Right lobe of liver (tissue), 6 donors: ENCODE measurements around the gene AGBL3. TPM values are rescaled to one million over a fixed set of nuclear protein-coding genes. Genes with fewer than 3 reads are reported as not detected.
A peak's percentile ranks its signal among the peaks of the same experiment; 100 is the strongest.

ENCODE experiments used
- ATAC-seq, 4 donors: fragments of 200-7000 bp; cut with Tn5 transposase; one replicate each; pipeline ENCODE4 v1.9.1; 2020; ENCODE audit warnings: mild to moderate bottlenecking in 4 of 4, moderate library complexity in 4 of 4
- DNase-seq, 3 donors: peaks; one replicate each; pipeline ENCODE4 v3.0.0-alpha.2; 2020
- H3K27ac ChIP-seq, 3 donors: fragments of 200-600 bp; one replicate each; pipeline ENCODE4 v1.8.0; 2022
- H3K27me3 ChIP-seq, 2 donors: fragments of 200-600 bp; one replicate each; pipeline ENCODE4 v1.8.0; 2022
- H3K36me3 ChIP-seq, 4 donors: fragments of 200-600 bp; sonication (generic) in 1 of 4; one replicate each; pipeline versions ENCODE4 v1.5.1 to v1.8.0; 2017 to 2022; ENCODE audit warnings: control low read depth in 1 of 4
- H3K4me1 ChIP-seq, 4 donors: fragments of 200-600 bp; sonication (generic) in 1 of 4; one replicate each; pipeline versions ENCODE4 v1.5.1 to v1.8.0; 2017 to 2022; ENCODE audit warnings: control low read depth in 1 of 4
- H3K4me3 ChIP-seq, 3 donors: fragments of 200-600 bp; one replicate each; pipeline ENCODE4 v1.8.0; 2022
- H3K9me3 ChIP-seq, 4 donors: fragments of 200-600 bp; sonication (generic) in 1 of 4; one replicate each; pipeline versions ENCODE4 v1.5.1 to v1.8.0; 2017 to 2022; ENCODE audit warnings: control low read depth in 1 of 4
- CTCF ChIP-seq, 4 donors: fragments of 200-600 bp in 3 of 4; fragments of 450-650 bp in 1 of 4; IDR thresholded peaks; one replicate each; pipeline versions ENCODE4 v1.5.1 to v1.8.0; 2016 to 2022; ENCODE audit warnings: antibody characterized with exemption in 4 of 4, mild to moderate bottlenecking in 2 of 4
- POLR2A ChIP-seq: fragments of 450-650 bp; IDR thresholded peaks from one replicate; pipeline ENCODE4 v1.6.1; 2017; ENCODE audit warnings: antibody characterized with exemption, mild to moderate bottlenecking
- WGBS: methylation state at CpG from one replicate; pipeline ENCODE4 v1.1.6; 2018; ENCODE audit warnings: low coverage, low lambda C conversion rate; ENCODE audit not compliant: insufficient coverage; ENCODE audit errors: missing lambda C conversion rate; 5-methylcytosine and 5-hydroxymethylcytosine counted together
- intact Hi-C, 2 donors: fragments of 100-400 bp; cut with DNase I; formaldehyde crosslinking; loops; one replicate each; pipeline versions ENCODE4 v1.11.2 to v1.14.1; 2022
- total RNA-seq, 6 experiments: library from RNA; depleted of rRNA in 2 of 6; stranded (reverse); fragments of >200 nt in 2 of 6; fragmentation: NEBNext Ultra II Directional in 3 of 6; extraction: Animal tissue kit (Norgen Biotek cat#: 25700) in 3 of 6; gene quantifications; one replicate each; pipeline versions ENCODE4 v1.1.0 to v1.2.4, GENCODE V29; 2016 to 2023
- donor health status: DM: no; HTN: yes; CAD: no.
- donor health status: DM: no; HTN: no; CAD: no.
- donor health status: DM: no; HTN: no; CAD: no.
- donor health status: DM: no; HTN: yes; CAD: no.
- donor health status: DM: no; HTN: yes; CAD: no.

AGBL3 gene
- total RNA-seq, 6 experiments from 2014 or later, result 1.2 to 3.5 (median 2.2) TPM

GRCh38 chr7:135184254-135184841, 198.0 kb downstream of the AGBL3 start:
- ATAC-seq (peak in 1 of 4 donors; percentile 14), DNase-seq (no peak)
- H3K27ac ChIP-seq, result no peak overlapping the region
- H3K27me3 ChIP-seq, result no peaks in the 10 kb centered on the region
- no peak for TF ChIP-seq CTCF (IDR thresholded peaks at IDR 0.05)
- no peak for TF ChIP-seq POLR2A
- intact Hi-C loops, result no loop called here
- no peaks in the 10 kb centered on the region for H3K9me3 ChIP-seq
- peaks cover 0 to 3% (median 0%) of the 10 kb centered on the region in 4 donors for H3K4me1 ChIP-seq
- no peak overlapping the region for H3K4me3 ChIP-seq
- H3K36me3 ChIP-seq, result peaks cover 0 to 51% (median 18%) of the 10 kb centered on the region in 4 donors
- WGBS, result 92% methylated on average over 4 of the region's 5 CpGs

Other genes with a start within 250 kb of the AGBL3 start
- 100 to 1,000 TPM; 110 to 181 (median 131) TPM for gene CALD1, start 206.9 kb upstream of the AGBL3 start, total RNA-seq
- 10 to 100 TPM; 31.2 to 58.9 (median 37.4) TPM for gene TMEM140, start 161.6 kb downstream of the AGBL3 start, total RNA-seq
- gene CYREN, start 184.2 kb downstream of the AGBL3 start, total RNA-seq, result 10 to 100 TPM; 11.5 to 17.1 (median 15.0) TPM
- gene WDR91, start 225.0 kb downstream of the AGBL3 start, total RNA-seq, result 10 to 100 TPM in 1 of 6 experiments, 1 to 10 TPM in 5; 6.0 to 11.5 (median 8.6) TPM
- not detected for gene STRA8, start 247.3 kb downstream of the AGBL3 start, total RNA-seq